Gastroesophageal sphincter (tissue), 3 donors: ENCODE results near the gene ELP4.

Experiments used
- CTCF ChIP-seq, 4 experiments: fragments of 200-600 bp in 2 of 4; fragments of 450-650 bp in 2 of 4; sonication (generic) in 1 of 4; IDR thresholded peaks; one replicate each; pipeline ENCODE4 v1.5.1; 2017 to 2019; ENCODE audit warnings: antibody characterized with exemption in 4 of 4, mild to moderate bottlenecking in 2 of 4, moderate library complexity in 2 of 4
- EP300 ChIP-seq: sonication (generic); formaldehyde crosslinking; IDR thresholded peaks from one replicate; pipeline ENCODE4 v1.6.1; 2017; ENCODE audit warnings: antibody characterized with exemption, mild to moderate bottlenecking
- POLR2A ChIP-seq, 2 donors: fragments of 450-650 bp; IDR thresholded peaks; one replicate each; pipeline ENCODE4 v1.6.1; 2017; ENCODE audit warnings: antibody characterized with exemption in 2 of 2, mild to moderate bottlenecking in 2 of 2, moderate library complexity in 1 of 2
- POLR2AphosphoS5 ChIP-seq: sonication (generic); formaldehyde crosslinking; IDR thresholded peaks from one replicate; pipeline ENCODE4 v1.6.1; 2017; ENCODE audit warnings: antibody characterized with exemption

- TF ChIP-seq CTCF (IDR thresholded peaks at IDR 0.05): no peak
- TF ChIP-seq POLR2AphosphoS5: no peak
- no peak for TF ChIP-seq POLR2A (IDR thresholded peaks at IDR 0.05)
- no peak for TF ChIP-seq EP300
These were observed 2.5 kb downstream of the ELP4 start for GRCh38 chr11:31512117-31512516.
